ENCODE measurements around the gene MEGF10.

The MEGF10 gene

GRCh38 chr5:127450046-127450445 lies 159.4 kb downstream of the MEGF10 start:
- no peak overlapping the region for H2AFZ ChIP-seq (ENCODE audit: low read depth, low read length)
- H3K79me2 ChIP-seq (ENCODE audit: low read length), result no peaks in the 10 kb centered on the region
- no peaks in the 10 kb centered on the region for H3K9me3 ChIP-seq (ENCODE audit: insufficient read depth, low read length)
- H4K20me1 ChIP-seq (ENCODE audit: insufficient read depth, low read length), result no peaks in the 10 kb centered on the region
- TF ChIP-seq CTCF (IDR thresholded peaks at IDR 0.05; ENCODE audit: low read depth, low read length), result no peak
- no peak for TF ChIP-seq EZH2phosphoT487 (IDR thresholded peaks at IDR 0.05; ENCODE audit: low read depth)
- no peaks in the 10 kb centered on the region for H3K27me3 ChIP-seq (ENCODE audit: low read depth, low read length)
- H3K9ac ChIP-seq (ENCODE audit: low read length), result no peak overlapping the region
- no peak overlapping the region for H3K4me2 ChIP-seq (ENCODE audit: low read length)
- no peak overlapping the region for H3K4me3 ChIP-seq (ENCODE audit: low read length)
- no peaks in the 10 kb centered on the region for H3K36me3 ChIP-seq (replicated peaks; ENCODE audit: low read depth, low read length)
- no peak overlapping the region for H3K27ac ChIP-seq (ENCODE audit: low read length)
- no peaks in the 10 kb centered on the region for H3K4me1 ChIP-seq (ENCODE audit: low read length)

GRCh38 chr5:127451096-127451495 lies 160.5 kb downstream of the MEGF10 start:
- TF ChIP-seq CTCF (IDR thresholded peaks at IDR 0.05; ENCODE audit: low read depth, low read length) (no peak), EZH2phosphoT487 (IDR thresholded peaks at IDR 0.05; ENCODE audit: low read depth) (no peak)
- no peaks in the 10 kb centered on the region for H3K9me3 ChIP-seq (ENCODE audit: insufficient read depth, low read length)
- no peak overlapping the region for H3K27ac ChIP-seq (ENCODE audit: low read length)
- no peak overlapping the region for H3K9ac ChIP-seq (ENCODE audit: low read length)
- H3K4me3 ChIP-seq (ENCODE audit: low read length), result no peak overlapping the region
- H3K36me3 ChIP-seq (replicated peaks; ENCODE audit: low read depth, low read length), result no peaks in the 10 kb centered on the region
- H4K20me1 ChIP-seq (ENCODE audit: insufficient read depth, low read length), result no peaks in the 10 kb centered on the region
- H2AFZ ChIP-seq (ENCODE audit: low read depth, low read length), result no peak overlapping the region
- H3K4me1 ChIP-seq (ENCODE audit: low read length), result no peaks in the 10 kb centered on the region
- H3K79me2 ChIP-seq (ENCODE audit: low read length), result no peaks in the 10 kb centered on the region
- no peak overlapping the region for H3K4me2 ChIP-seq (ENCODE audit: low read length)
- H3K27me3 ChIP-seq (ENCODE audit: low read depth, low read length), result no peaks in the 10 kb centered on the region

GRCh38 chr5:127452626-127453025 lies 162.0 kb downstream of the MEGF10 start:
- H3K27me3 ChIP-seq (ENCODE audit: low read depth, low read length), result no peaks in the 10 kb centered on the region
- H3K9me3 ChIP-seq (ENCODE audit: insufficient read depth, low read length), result no peaks in the 10 kb centered on the region
- no peak overlapping the region for H3K4me3 ChIP-seq (ENCODE audit: low read length)
- no peak for TF ChIP-seq EZH2phosphoT487 (IDR thresholded peaks at IDR 0.05; ENCODE audit: low read depth)
- no peak for TF ChIP-seq CTCF (IDR thresholded peaks at IDR 0.05; ENCODE audit: low read depth, low read length)
- no peak overlapping the region for H3K4me2 ChIP-seq (ENCODE audit: low read length)
- H2AFZ ChIP-seq (ENCODE audit: low read depth, low read length), result no peak overlapping the region
- H3K4me1 ChIP-seq (ENCODE audit: low read length), result no peaks in the 10 kb centered on the region
- no peak overlapping the region for H3K9ac ChIP-seq (ENCODE audit: low read length)
- no peaks in the 10 kb centered on the region for H4K20me1 ChIP-seq (ENCODE audit: insufficient read depth, low read length)
- no peaks in the 10 kb centered on the region for H3K79me2 ChIP-seq (ENCODE audit: low read length)
- no peak overlapping the region for H3K27ac ChIP-seq (ENCODE audit: low read length)
- H3K36me3 ChIP-seq (replicated peaks; ENCODE audit: low read depth, low read length), result no peaks in the 10 kb centered on the region

DNA sequence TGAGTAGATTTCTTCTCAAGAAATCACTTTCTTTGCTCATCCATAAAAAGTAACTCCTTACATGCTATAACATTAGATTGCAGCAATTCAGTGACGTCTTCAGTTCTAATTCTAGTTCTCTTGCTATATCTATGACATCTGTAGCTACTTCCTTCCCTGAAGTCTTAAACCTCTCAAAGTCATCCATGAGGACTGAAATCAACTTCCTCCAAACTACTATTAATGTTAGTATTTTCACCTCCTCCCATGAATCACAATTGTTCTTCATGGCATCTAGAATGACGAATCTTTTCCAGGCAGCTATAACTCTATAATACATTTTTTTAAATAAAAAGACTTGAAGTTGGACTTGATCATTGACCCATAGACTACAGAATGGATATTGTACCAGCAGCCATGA lies 180.6 kb downstream of the MEGF10 start:
- H3K4me1 ChIP-seq (ENCODE audit: low read length), result no peaks in the 10 kb centered on the region
- H3K36me3 ChIP-seq (replicated peaks; ENCODE audit: low read depth, low read length), result no peaks in the 10 kb centered on the region
- no peak for TF ChIP-seq CTCF (IDR thresholded peaks at IDR 0.05; ENCODE audit: low read depth, low read length)
- TF ChIP-seq EZH2phosphoT487 (IDR thresholded peaks at IDR 0.05; ENCODE audit: low read depth), result no peak
- no peak overlapping the region for H3K27ac ChIP-seq (ENCODE audit: low read length)
- no peaks in the 10 kb centered on the region for H3K9me3 ChIP-seq (ENCODE audit: insufficient read depth, low read length)
- H3K27me3 ChIP-seq (ENCODE audit: low read depth, low read length), result no peaks in the 10 kb centered on the region
- H4K20me1 ChIP-seq (ENCODE audit: insufficient read depth, low read length), result no peaks in the 10 kb centered on the region
- H3K9ac ChIP-seq (ENCODE audit: low read length), result no peak overlapping the region
- no peak overlapping the region for H3K4me3 ChIP-seq (ENCODE audit: low read length)
- H2AFZ ChIP-seq (ENCODE audit: low read depth, low read length), result no peak overlapping the region
- H3K4me2 ChIP-seq (ENCODE audit: low read length), result no peak overlapping the region
- H3K79me2 ChIP-seq (ENCODE audit: low read length), result no peaks in the 10 kb centered on the region
